NCI-H446 (cell line): ENCODE data around the gene EMC6.

Experiments used
- DNase-seq, 2 experiments: peaks; one replicate each; lab custom pipeline; 2025; lab: John Stamatoyannopoulos, UW

The EMC6 gene

DNA sequence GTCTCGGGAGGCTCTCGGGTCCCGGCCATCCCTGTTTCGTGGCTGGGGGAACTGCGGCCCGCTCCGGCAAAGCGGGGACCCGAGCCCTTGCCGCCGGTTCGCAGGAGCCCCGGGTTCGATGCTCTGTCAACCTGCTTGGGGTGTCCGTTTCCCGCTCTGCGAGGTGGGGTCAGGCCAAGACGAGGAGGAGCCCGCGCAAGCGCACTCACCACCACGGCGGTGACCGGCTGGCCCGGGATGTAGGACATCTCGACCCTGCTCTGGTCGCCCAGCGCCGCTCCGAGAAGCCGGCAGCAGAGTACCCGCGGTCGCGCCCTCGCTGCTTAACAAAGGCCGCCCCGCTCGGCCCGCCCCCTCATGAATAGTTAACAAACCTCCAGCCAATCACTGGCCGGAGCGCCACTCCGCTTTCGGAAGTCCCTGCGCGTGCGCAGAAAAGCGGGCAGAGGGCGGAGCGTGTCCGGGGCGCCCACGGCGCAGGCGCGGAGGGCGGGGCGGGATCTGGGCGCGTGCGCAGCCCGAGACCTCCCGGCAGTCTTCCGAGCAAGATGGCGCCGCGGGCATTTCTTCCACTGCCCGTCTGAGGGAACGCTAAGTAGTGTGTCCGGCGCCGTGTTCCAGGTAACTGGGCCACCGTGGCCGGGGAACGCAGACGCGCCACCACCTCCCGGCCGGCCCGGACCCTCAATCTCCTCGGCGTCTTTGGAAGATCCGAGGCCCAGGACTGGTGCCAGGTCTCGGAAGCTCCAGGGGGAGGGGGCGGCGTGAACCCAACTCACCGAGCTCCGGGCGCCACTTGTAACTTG, at the start of gene EMC6, which contains the start of gene TAX1BP3:
TSS of gene EMC6 (plus strand) at position 534 of the 806 bp plus-strand sequence. CDS start 335 bp downstream, outside the sequence.
TSS of gene TAX1BP3 (minus strand) at position 300 of the 806 bp plus-strand sequence. CDS start at position 248, 52 bp downstream.
- peak; percentile 91 to 98 for DNase-seq

DNA sequence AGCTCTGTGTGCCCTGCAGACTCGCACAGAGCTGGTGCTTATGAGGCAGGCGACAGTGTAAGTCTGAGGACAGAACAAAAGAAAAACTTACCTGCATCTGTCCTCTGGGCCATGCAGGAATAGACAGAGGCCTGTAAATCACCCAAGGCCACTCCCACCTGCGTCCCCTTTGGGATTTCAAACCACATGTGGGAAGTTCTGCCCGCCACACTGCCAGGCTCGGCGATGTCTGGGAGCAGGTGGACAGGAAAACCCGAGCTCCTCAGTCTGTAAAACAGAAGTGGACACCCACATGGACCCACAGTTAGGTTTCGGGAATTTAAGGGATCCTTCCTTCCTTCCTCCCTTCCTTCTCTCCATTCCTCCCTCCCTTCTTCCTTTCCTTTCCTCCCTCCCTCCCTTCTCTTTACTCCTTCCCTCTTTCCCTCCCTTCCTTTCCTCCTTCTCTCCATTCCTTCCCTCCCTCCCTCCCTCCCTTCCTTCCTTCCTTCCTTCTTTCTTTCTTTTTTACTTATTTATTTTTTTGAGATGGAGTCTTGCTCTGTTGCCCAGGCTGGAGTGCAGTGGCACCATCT, 47.4 kb upstream of the EMC6 start:
- no peak for DNase-seq

DNA sequence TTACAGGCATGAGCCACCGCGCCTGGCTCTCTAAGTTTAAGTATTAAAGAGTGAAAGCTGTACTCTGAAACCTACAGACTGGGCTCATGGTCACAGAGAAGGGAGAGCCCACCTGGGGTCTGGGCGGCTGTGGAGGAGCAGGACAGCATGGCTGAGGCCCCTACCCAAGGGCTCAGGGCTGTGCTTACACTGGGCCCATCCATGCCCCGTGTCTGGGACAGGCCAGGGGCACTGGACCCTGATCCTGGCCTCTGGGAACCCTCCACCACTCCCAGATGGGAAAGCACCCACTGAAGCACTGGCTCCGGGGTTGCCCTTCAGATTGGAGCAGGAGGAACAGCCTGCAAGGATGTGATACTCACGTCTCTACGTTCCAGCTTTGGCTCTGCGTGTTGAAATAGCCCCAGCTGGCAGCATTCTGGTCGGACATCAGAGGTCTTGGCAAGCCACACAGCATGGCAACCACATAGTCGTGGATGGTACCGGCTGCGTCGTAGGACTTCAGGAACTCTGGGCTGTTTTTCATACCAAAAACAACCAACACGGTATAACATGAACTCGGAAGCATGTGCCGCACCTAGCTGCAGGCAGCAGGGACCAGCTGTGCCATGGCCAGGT, 45.5 kb upstream of the EMC6 start:
- DNase-seq: no peak

GRCh38 chr17:3626831-3627768, 41.5 kb upstream of the EMC6 start:
- no peak for DNase-seq

DNA sequence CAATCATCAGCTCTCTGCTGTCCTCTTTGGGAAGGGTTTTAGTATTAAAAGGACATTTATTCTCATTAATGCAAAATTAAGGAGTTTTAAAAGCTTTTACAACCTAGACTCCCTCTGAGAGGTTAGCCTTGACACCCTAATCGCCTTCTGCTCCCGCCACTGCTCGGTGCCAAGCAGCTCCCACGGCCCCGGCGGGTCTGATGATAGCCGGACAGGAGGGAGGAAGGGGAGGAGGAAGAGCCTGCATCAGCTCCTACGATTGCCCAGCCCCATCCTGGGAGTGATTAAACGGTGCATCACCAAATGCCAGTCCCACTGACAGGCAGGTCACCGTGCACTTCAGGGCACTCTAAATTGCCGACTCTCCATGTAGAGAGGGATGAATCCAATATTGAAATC, 40.8 kb upstream of the EMC6 start:
- no peak for DNase-seq

- no peak for DNase-seq
Observed at GRCh38 chr17:3630781-3631180, 37.8 kb upstream of the EMC6 start.

DNA sequence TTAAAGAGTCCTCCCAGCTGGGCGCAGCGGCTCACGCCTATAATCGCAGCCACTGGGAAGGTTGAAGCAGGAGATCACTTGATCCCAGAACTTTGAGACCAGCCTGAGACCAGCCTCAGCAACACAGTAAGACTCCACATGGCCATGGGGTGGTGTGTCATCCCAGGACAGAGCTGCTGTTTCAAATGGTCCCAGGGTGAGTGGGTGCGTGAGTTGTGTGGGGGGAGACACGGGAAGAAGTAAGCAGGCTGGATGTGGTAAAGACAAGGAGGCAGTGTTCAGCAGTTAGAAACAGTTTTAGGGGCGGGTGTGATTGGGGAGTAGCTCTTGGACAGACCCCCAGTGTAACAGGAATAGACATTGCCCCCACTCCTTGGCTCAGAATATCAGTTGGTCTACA, 36.3 kb upstream of the EMC6 start:
- DNase-seq: no peak

DNA sequence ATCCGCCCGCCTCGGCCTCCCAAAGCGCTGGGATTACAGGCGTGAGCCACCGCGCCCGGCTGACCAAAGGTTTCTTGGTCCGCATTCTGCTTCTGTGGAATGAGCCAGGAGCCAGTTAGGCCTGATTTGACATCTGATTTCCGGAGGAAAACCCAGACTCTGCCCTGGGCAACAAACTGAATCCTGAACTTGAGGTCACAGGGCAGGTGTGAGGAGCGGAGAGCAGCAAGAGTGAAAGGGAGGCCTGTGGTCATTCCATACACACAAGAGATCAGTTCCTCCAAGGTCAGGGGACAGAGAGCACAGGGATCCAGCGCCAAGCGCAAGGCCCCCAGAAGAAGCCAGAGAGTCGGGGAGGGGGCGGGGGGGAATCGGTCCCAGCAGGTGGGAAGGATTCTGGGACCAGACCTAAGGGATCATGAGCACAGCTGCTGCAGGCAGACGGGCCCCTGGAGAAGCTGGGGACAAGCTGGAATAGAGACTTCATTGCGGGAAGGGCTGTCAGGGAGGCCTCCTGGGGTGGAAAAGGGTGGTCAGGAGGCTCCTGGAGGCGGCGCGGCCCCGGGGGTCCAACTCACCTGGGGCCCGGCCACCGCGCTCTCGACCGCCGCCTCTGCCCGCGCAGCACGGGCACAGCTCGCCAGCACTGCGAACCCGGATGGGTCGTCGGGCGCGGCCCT, 33.0 kb upstream of the EMC6 start:
- no peak for DNase-seq

- peak; percentile 92 to 96 for DNase-seq
Observed at GRCh38 chr17:3636154-3636907, 32.3 kb upstream of the EMC6 start, which contains the start of the genes CTNS and SHPK. TSS of gene CTNS (plus strand) at chr17:3636760. CDS start at chr17:3640207, 3,447 bp downstream. TSS of gene SHPK (minus strand) at chr17:3636250. CDS start at chr17:3636219, 31 bp downstream.

- DNase-seq: no peak
Observed at GRCh38 chr17:3636908-3637373, 31.7 kb upstream of the EMC6 start.

DNA sequence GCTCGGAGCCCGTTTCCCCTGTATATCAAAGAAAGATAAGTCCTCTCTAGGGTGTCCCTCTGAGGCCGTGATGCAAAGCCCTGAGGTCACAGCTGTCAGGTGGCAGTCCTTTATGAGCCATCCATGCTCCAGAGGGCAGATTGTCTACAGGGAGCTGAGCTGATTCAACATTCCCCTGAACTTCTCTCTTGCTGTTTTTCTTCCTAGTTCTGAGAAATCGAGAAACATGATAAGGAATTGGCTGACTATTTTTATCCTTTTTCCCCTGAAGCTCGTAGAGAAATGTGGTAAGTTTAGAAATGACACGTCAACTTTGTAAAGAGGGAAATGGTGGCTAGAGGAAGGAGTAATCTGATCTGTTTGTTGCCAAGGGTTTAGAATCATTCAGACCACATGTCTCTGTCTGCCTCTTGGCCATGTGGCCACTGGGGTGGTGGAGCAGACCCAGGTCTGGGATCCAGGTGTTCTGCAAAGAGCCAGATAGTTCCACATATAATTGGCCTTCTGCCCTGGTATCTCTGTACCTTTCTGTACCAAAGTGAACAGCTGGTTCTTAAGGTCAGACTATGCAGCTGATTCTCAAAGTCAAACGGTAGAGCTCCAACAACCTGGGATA, 28.5 kb upstream of the EMC6 start:
- no peak for DNase-seq

GRCh38 chr17:3641014-3641413, 27.6 kb upstream of the EMC6 start:
- no peak for DNase-seq

GRCh38 chr17:3641717-3642486, 26.7 kb upstream of the EMC6 start:
- no peak for DNase-seq

DNA sequence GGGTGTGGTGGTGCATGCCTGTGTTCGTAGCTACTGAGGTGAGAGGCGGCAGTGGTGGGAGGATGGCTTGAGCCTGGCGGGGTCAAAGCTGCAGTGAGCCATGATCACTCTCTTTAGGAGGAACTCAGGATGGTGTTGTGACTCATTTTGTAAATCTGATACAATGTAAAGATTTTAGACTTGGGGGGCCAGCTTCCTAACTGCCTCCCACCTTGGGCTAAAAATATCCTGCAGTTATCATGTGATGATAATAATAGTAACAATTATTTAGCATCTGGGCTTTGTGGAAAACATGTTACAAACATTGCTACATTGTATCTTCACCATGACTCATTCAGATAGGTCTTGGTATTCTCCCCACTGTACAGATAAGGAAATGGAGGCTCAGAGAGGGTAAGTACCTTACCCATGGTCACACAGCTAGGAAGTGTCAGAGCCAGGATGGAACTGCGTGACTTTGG, 24.7 kb upstream of the EMC6 start:
- no peak for DNase-seq

DNA sequence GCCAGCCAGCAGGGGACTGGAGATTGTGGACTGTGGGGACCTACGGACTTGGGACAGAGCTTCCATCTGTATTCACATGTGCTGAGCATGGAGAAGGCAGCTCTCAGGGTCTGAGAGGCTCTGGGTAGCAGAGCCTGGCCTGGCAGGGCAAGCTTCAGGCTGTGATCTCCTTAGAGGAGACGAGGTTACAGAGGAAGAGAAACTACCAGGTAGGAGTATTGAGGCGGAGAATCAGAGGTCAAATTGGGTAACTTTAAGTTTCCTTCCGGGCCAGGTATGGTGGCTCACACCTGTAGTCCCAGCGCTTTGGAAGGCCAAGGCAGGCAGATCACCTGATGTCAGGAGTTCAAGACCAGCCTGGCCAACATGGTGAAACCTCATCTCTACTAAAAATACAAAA, 23.3 kb upstream of the EMC6 start:
- no peak for DNase-seq

DNA sequence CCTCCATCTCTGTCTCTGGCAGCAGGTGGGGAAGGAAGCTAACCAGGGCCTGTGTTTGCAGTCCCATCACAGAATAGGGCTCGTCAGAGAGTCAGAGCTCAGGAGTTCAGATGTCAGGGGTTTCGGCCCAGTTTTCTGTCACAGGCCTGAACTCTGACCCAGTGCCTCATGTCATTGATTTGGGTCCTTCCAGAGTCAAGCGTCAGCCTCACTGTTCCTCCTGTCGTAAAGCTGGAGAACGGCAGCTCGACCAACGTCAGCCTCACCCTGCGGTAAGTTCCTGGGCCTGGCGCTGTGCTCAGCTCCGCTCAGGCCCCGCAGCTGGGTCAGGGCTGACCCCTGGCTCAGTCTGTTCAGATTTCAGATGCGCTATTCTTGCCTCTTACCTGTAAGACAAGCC, 21.4 kb upstream of the EMC6 start:
- no peak for DNase-seq

DNA sequence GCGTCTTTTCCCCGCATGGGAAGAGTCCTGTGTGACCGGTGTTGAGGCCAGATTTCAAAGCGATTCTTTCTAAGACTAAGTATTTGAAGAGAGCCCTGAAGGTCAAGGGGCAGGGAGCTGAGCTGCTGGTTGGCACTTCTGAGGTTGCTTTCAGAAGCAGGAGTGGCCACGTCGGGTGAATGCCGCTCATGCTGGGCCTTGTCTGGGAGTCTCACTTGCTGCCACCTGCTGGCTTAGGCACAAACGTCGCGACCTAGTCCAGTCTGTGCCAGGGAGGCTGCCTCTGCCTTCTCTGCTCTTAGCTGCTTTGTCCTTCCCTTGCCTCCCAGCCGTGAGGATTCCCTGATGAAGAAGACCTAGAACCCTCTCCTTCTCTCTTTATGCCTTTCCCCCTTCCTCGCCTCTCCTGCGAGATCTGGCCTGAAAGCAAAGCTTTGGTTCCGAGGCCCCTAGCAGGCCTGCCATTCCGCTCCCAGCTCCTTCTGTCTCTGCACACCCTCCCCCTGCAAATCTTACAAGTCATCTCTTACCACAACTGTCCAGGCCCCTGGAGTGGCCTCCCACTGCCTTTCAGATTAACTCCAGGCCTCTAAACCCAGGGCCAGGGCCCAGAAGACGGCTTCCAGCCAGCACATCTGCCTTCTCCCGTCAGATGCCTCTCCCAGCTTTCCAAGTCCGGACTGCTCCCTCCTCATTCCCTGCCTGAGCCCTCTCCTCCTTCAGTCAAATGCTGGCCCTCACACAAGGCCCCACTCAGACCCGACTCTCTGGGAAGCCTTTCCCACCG, 20.6 kb upstream of the EMC6 start:
- DNase-seq: peak in 1 of 2 experiments; percentile 31

DNA sequence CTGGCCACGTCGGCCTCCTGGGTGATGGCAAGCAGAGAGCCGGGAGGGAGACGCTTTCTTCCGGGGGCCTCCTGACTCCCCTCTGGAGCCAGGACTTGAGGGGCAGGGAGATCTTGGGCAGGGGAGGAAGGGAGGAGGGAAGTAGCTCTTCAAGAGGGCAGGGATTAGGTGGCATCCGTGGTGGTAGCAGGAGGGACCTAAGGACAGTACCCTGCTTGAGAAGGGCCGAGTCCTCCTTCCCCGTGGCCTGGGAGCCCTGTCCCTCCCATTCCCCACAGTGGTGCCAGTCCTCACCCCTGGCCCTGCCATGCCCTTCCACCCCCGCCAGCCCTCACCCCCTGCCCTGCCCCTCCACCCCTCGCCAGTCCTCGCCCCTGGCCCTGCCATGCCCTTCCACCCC, 12.8 kb upstream of the EMC6 start:
- DNase-seq: no peak
